Caco-2 (cell line): ENCODE results near the gene NEXN. TPM values are rescaled to one million over a fixed set of nuclear protein-coding genes. Genes with fewer than 3 reads are reported as not detected.

Experiments used
- Bru-seq: library from RNA; stranded (reverse); fragments of 400-500 nt; gene quantifications from one replicate; lab custom pipeline; 2021; lab: Mats Ljungman, UMichigan
- BruChase-seq, 2 experiments: library from RNA; stranded (reverse); fragments of 400-500 nt; gene quantifications; one replicate each; lab custom pipeline; 2021; lab: Mats Ljungman, UMichigan
- BruUV-seq: library from RNA; stranded (reverse); fragments of 400-500 nt; replicated peaks from 2 replicates; lab custom pipeline; 2021; lab: Mats Ljungman, UMichigan
- CTCF ChIA-PET: fragments of 300-600 bp; sonication (Branson Sonifier 250); formaldehyde crosslinking; loops from one replicate; lab custom pipeline; 2022; ENCODE audit warnings: antibody characterized with exemption; lab: Charles Lee
- POLR2A ChIA-PET: fragments of 300-600 bp; sonication (Branson Sonifier 250); formaldehyde crosslinking; loops from one replicate; lab custom pipeline; 2022; ENCODE audit warnings: antibody characterized with exemption; lab: Charles Lee
- DNase-seq, 2 experiments: peaks; one replicate each; pipeline versions ENCODE4 v3.0.0 to v3.0.0-alpha.2; 2020 to 2022
- H3K27me3 ChIP-seq: replicated peaks from 2 replicates; pipeline ENCODE4 v1.6.0; 2011; ENCODE audit warnings: low read length; ENCODE audit not compliant: control insufficient read depth, insufficient read depth
- H3K36me3 ChIP-seq: 2 replicates; pipeline ENCODE4 v1.5.1; 2011; ENCODE audit warnings: low read length; ENCODE audit not compliant: control insufficient read depth, insufficient read depth
- H3K4me1 ChIP-seq: fragments of 250-450 bp; sonication (Bioruptor Pico); 2 replicates; pipeline ENCODE4 v1.5.1; 2020; ENCODE audit warnings: mild to moderate bottlenecking
- H3K4me3 ChIP-seq: 2 replicates; pipeline ENCODE4 v1.5.1; 2011; ENCODE audit warnings: low read depth, mild to moderate bottlenecking, control low read depth, low read length
- H3K9me3 ChIP-seq: fragments of 250-450 bp; sonication (Bioruptor Pico); 2 replicates; pipeline ENCODE4 v1.5.1; 2020; ENCODE audit warnings: mild to moderate bottlenecking, moderate library complexity
- H3K27ac Mint-ChIP-seq: one replicate; pipeline ENCODE4 v1.8.0; 2022; ENCODE audit warnings: mixed read lengths; ENCODE audit not compliant: unreplicated experiment
- H3K27me3 Mint-ChIP-seq: one replicate; pipeline ENCODE4 v1.8.0; 2022; ENCODE audit warnings: mixed read lengths; ENCODE audit not compliant: insufficient read depth, unreplicated experiment
- H3K36me3 Mint-ChIP-seq: one replicate; pipeline ENCODE4 v1.8.0; 2022; ENCODE audit warnings: mild to moderate bottlenecking, mixed read lengths; ENCODE audit not compliant: insufficient read depth, unreplicated experiment
- H3K4me1 Mint-ChIP-seq: one replicate; pipeline ENCODE4 v1.8.0; 2022; ENCODE audit warnings: low read depth, mixed read lengths; ENCODE audit not compliant: unreplicated experiment
- H3K4me3 Mint-ChIP-seq: one replicate; pipeline ENCODE4 v1.8.0; 2022; ENCODE audit warnings: mild to moderate bottlenecking, moderate library complexity, mixed read lengths; ENCODE audit not compliant: unreplicated experiment
- H3K9me3 Mint-ChIP-seq: one replicate; pipeline ENCODE4 v1.8.0; 2022; ENCODE audit warnings: mixed read lengths; ENCODE audit not compliant: unreplicated experiment
- intact Hi-C: fragments of 100-400 bp; cut with micrococcal nuclease; formaldehyde crosslinking; loops from one replicate; pipeline ENCODE4 v1.10.0; 2022; ENCODE audit not compliant: unreplicated experiment
- long read RNA-seq: library from polyadenylated mRNA; stranded (forward); transcript quantifications from one replicate; pipeline ENCODE4 v2.0.0, GENCODE V29; 2022
- total RNA-seq: library from RNA; stranded (reverse); gene quantifications from 2 replicates; pipeline ENCODE4 v1.2.3, GENCODE V29; 2022
- TF ChIP-seq, protein P1 (sequence below), 2 experiments: fragments of 200-600 bp in 1 of 2; IDR thresholded peaks; 1 replicate in 1 of 2; 2 replicates in 1 of 2; pipeline versions ENCODE4 v1.5.1 to v1.8.0; 2011 to 2022; ENCODE audit warnings: antibody characterized with exemption in 1 of 2, control low read depth in 1 of 2, inconsistent platforms in 1 of 2, low read depth in 1 of 2, low read length in 1 of 2, mild to moderate bottlenecking in 1 of 2, moderate library complexity in 1 of 2; ENCODE audit not compliant: insufficient read depth in 1 of 2, severe bottlenecking in 1 of 2, unreplicated experiment in 1 of 2

The NEXN gene
- 1.1 and 1.9 TPM in 2 replicates for total RNA-seq
- percentile 46 among the genes with signal in this experiment for Bru-seq, nascent RNA
- percentile 45 among the genes with signal in this experiment for BruChase-seq, experiment 1, labeled RNA remaining after a 2-hour chase
- BruChase-seq, experiment 2, labeled RNA remaining after a 6-hour chase = percentile 45 among the genes with signal in this experiment
- long read RNA-seq, partial matches to known transcripts = 2 of 52 reads
- long read RNA-seq, other reads (novel, unspliced or antisense) = 50 of 52 reads

DNA sequence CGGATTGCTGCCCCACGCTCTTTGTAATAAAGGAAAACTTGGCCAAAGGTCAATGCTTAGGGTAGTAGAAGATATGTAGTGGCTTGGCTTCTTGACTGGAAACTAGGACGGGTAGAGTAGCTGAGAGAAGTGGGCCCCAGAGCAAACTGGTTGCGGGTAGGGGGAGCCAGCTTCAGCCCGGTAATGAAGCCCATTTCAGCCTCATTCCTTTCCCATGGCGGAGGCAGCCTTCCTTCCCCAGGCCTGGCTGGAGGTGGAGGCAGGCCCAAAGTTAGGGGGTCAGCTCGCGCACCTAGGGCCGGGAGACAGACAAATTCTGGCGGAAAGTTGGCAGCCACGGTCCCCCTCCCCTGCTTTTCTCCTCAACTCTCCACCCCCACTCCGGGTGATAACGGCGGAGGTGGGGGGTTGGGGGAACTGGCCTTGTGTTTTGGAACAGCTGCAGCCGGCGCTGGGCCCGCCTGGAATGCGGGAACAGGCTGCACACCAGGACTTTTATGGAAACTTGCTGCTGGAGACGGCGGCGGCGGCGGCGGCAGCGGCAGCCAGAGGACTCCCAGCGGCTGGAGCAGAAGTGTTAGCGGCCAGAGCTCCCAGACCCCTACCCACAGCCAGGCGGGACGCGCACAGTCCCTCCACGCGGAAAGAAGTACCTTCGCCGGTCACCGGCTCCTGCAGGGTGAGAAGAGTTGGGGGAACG is at the start of gene NEXN:
NEXN (plus strand) TSS at position 544 of the 700 bp plus-strand sequence. CDS start 27,483 bp downstream, outside the sequence.
- no peaks in the 10 kb centered on the region for H3K27me3 Mint-ChIP-seq
- H3K9me3 Mint-ChIP-seq = no peaks in the 10 kb centered on the region
- no peaks in the 10 kb centered on the region for H3K4me1 Mint-ChIP-seq
- TF ChIP-seq, protein P1, sequence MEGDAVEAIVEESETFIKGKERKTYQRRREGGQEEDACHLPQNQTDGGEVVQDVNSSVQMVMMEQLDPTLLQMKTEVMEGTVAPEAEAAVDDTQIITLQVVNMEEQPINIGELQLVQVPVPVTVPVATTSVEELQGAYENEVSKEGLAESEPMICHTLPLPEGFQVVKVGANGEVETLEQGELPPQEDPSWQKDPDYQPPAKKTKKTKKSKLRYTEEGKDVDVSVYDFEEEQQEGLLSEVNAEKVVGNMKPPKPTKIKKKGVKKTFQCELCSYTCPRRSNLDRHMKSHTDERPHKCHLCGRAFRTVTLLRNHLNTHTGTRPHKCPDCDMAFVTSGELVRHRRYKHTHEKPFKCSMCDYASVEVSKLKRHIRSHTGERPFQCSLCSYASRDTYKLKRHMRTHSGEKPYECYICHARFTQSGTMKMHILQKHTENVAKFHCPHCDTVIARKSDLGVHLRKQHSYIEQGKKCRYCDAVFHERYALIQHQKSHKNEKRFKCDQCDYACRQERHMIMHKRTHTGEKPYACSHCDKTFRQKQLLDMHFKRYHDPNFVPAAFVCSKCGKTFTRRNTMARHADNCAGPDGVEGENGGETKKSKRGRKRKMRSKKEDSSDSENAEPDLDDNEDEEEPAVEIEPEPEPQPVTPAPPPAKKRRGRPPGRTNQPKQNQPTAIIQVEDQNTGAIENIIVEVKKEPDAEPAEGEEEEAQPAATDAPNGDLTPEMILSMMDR (IDR thresholded peaks at IDR 0.05; ENCODE audit: insufficient read depth in 1 of 2, low read depth in 1 of 2, low read length in 1 of 2, severe bottlenecking in 1 of 2, unreplicated experiment in 1 of 2) = no peak
- CTCF ChIA-PET = interaction anchor here (0.7 to 1.1 kb wide), 2 partner anchors 13 to 226 kb away, joined by 5 read pairs; no protein-coding TSS in a partner anchor
- peak within 1 kb of the TSS; percentile 77 for H3K4me3 Mint-ChIP-seq
- intact Hi-C loops = no loop called here
- POLR2A ChIA-PET = no interaction called here
- no peaks in the 10 kb centered on the region for H3K9me3 ChIP-seq
- no peaks in the 10 kb centered on the region for H3K36me3 ChIP-seq
- H3K4me1 ChIP-seq = no peaks in the 10 kb centered on the region
- DNase-seq = peak; percentile 49 to 55
- no peaks in the 10 kb centered on the region for H3K36me3 Mint-ChIP-seq
- peak within 1 kb of the TSS; percentile 62 for H3K27ac Mint-ChIP-seq
- no peaks in the 10 kb centered on the region for H3K27me3 ChIP-seq
- peak within 1 kb of the TSS; percentile 53 for H3K4me3 ChIP-seq
- no TSS peak for BruUV-seq

DNA sequence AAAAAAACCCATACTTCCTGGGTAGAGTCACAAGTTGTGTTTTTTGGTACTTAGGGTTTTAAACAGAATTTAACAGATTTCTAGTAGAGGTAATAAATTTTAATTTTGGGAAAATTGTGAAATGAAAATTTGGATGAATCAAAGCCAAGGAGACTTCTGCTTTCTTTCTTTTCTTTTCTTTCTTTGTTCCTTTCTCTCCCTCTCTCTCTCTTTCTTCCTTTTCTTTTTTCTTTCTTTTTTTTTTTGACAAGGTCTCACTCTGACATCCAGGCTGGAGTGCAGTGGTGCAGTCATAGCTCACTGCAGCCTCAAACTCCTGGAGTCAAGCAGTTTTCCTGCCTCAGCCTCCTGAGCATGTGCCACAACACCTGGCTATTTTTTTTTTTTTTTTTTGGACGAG is 46.9 kb upstream of the NEXN start:
- no TSS peak for BruUV-seq
- no peaks in the 10 kb centered on the region for H3K27me3 ChIP-seq
- TF ChIP-seq, protein P1 (IDR thresholded peaks at IDR 0.05; ENCODE audit: insufficient read depth in 1 of 2, low read depth in 1 of 2, low read length in 1 of 2, severe bottlenecking in 1 of 2, unreplicated experiment in 1 of 2) = no peak
- H3K36me3 ChIP-seq = no peaks in the 10 kb centered on the region
- Mint-ChIP-seq H3K9me3 (no peaks in the 10 kb centered on the region), H3K4me1 (no peaks in the 10 kb centered on the region), H3K27ac (no peak overlapping the region), H3K36me3 (no peaks in the 10 kb centered on the region), H3K27me3 (no peaks in the 10 kb centered on the region), H3K4me3 (no peak overlapping the region)
- CTCF ChIA-PET = no interaction called here
- intact Hi-C loops = no loop called here
- no peak for DNase-seq
- no peaks in the 10 kb centered on the region for H3K9me3 ChIP-seq
- POLR2A ChIA-PET = no interaction called here
- no peaks in the 10 kb centered on the region for H3K4me1 ChIP-seq
- no peak overlapping the region for H3K4me3 ChIP-seq

DNA sequence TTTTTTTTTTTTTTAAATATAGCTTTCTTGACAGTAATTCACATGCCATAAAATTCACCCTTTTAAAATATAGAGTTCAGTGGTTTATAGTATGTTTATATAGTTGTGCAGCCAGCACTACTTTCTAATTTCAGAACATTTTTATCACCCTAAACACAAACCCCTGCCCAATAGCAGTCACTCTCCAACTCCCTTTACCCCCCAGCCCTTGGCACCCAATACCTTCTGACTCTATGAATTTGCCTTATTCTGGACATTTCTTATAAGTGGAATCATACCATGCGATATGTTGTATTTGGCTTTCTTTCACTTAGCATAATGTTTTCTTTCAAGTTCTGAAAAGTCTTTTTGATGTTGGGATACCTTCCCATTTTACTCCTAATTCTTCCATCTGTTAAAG is 42.5 kb upstream of the NEXN start:
- POLR2A ChIA-PET = no interaction called here
- TF ChIP-seq, protein P1 (IDR thresholded peaks at IDR 0.05; ENCODE audit: insufficient read depth in 1 of 2, low read depth in 1 of 2, low read length in 1 of 2, severe bottlenecking in 1 of 2, unreplicated experiment in 1 of 2) = no peak
- Mint-ChIP-seq H3K4me3 (no peak overlapping the region), H3K4me1 (no peaks in the 10 kb centered on the region), H3K36me3 (no peaks in the 10 kb centered on the region), H3K9me3 (no peaks in the 10 kb centered on the region), H3K27me3 (no peaks in the 10 kb centered on the region), H3K27ac (no peak overlapping the region)
- no peak for DNase-seq
- BruUV-seq = no TSS peak
- Histone ChIP-seq H3K9me3 (no peaks in the 10 kb centered on the region), H3K4me1 (no peaks in the 10 kb centered on the region), H3K27me3 (no peaks in the 10 kb centered on the region), H3K36me3 (no peaks in the 10 kb centered on the region), H3K4me3 (no peak overlapping the region)
- intact Hi-C loops = no loop called here
- CTCF ChIA-PET = no interaction called here
